GM19463 (cell line): ENCODE measurements around the gene PCDHGA8.
A peak's percentile ranks its signal among the peaks of the same experiment; 100 is the strongest.
"Not testable (repeated sequence)": the region's sequence is repeated elsewhere in the genome, so short reads cannot be mapped to it uniquely, and the experiment has no call there.

Experiments
- ATAC-seq: cut with Tn5 transposase; IDR thresholded peaks from one replicate; pipeline ENCODE4 v1.9.1; 2021; ENCODE audit warnings: mild to moderate bottlenecking, moderate library complexity; ENCODE audit not compliant: unreplicated experiment

The PCDHGA8 gene

GRCh38 chr5:141392429-141393198 lies at the start of gene PCDHGA8:
TSS of gene PCDHGA8 (plus strand) at chr5:141392633. CDS start at chr5:141392814, 181 bp downstream.
- no peak for ATAC-seq

- ATAC-seq: no peak
These were observed 49.7 kb upstream of the PCDHGA8 start for GRCh38 chr5:141342773-141343172.

DNA sequence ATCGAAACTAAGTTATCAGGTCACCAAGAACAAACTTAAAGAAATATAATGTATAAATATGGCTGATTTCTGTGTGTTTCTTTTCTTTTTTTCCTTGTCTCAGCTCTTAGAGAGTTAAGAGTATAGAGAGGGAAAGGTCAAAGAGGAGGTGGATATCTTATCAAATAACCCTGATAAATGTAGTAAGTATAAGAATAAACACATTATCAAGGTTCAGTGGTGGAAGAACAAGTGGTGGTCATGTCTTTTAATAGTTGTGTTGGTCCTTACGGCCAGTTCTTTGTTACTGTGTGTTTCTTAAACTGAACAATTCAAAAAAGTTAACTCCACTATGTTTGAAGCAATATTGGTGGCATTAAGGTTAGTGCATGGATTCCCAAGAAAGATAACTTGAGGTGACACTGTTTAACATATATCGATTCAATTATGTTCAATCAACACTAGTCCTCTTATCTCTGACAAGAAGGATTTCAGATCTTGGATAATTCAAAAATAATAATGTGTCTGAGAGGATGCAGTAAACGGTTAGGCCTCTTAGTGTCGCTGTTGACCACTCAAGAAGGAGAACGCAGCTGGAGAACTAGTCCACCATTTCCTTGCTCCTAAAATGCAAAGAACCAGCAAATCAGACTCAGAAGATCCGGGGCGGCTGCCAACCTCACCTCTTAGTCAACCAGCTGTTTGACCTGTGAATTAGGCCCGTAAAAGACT lies 49.0 kb upstream of the PCDHGA8 start, which contains the start of gene PCDHGA3:
TSS of gene PCDHGA3 (plus strand) at position 588 of the 711 bp plus-strand sequence. CDS start 205 bp downstream, outside the sequence.
- no peak for ATAC-seq

- no peak for ATAC-seq
These were observed 48.4 kb upstream of the PCDHGA8 start for GRCh38 chr5:141343953-141344463.

DNA sequence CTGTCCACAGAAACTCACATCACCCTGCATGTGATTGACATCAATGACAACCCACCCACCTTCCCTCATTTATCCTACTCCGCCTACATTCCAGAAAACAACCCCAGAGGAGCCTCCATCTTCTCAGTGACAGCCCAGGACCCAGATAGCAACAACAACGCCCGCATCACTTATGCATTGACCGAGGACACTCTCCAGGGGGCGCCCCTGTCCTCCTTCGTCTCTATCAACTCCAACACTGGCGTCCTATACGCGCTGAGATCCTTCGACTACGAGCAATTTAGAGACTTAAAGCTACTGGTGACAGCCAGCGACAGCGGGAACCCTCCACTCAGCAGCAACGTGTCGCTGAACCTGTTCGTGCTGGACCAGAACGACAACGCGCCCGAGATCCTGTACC lies 47.1 kb upstream of the PCDHGA8 start:
- no peak for ATAC-seq

DNA sequence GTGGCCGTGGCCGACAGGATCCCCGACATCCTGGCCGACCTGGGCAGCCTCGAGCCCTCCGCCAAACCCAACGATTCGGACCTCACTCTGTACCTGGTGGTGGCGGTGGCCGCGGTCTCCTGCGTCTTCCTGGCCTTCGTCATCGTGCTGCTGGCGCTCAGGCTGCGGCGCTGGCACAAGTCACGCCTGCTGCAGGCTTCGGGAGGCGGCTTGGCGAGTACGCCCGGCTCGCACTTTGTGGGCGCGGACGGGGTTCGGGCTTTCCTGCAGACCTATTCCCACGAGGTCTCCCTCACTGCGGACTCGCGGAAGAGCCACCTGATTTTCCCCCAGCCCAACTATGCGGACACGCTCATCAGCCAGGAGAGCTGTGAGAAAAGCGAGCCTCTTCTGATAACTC lies 46.4 kb upstream of the PCDHGA8 start:
- not testable (repeated sequence) for ATAC-seq

DNA sequence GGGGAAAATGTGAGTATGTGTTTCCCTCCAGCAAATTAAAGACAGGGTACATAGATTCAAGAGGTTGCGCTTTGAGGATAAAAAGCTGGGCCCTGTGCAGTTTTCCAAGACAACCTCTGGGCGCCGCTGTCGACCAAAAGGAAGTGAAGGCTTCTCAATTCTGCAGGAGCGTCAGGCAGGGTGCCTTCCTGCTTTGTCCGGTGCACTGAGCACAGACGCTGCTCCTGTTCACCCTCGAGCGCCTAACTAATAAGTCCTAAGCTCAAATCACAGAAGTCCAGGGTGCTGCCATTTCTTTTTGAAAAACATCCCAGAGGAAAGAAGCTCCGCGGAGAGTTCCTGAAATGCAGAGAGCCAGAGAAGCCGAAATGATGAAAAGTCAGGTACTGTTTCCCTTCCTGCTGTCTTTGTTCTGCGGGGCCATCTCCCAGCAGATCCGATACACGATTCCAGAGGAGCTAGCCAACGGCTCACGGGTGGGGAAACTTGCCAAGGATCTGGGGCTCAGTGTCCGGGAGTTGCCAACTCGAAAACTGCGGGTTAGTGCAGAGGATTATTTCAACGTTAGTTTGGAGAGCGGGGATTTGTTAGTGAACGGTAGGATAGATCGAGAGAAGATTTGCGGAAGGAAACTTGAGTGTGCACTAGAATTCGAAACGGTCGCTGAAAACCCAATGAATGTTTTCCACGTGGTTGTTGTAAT lies 42.4 kb upstream of the PCDHGA8 start, which contains the start of gene PCDHGB1:
TSS of gene PCDHGB1 (plus strand) at position 183 of the 703 bp plus-strand sequence. CDS start at position 345, 162 bp downstream.
- ATAC-seq: peak; percentile 94

GRCh38 chr5:141351591-141351990 lies 40.8 kb upstream of the PCDHGA8 start:
- ATAC-seq: no peak

DNA sequence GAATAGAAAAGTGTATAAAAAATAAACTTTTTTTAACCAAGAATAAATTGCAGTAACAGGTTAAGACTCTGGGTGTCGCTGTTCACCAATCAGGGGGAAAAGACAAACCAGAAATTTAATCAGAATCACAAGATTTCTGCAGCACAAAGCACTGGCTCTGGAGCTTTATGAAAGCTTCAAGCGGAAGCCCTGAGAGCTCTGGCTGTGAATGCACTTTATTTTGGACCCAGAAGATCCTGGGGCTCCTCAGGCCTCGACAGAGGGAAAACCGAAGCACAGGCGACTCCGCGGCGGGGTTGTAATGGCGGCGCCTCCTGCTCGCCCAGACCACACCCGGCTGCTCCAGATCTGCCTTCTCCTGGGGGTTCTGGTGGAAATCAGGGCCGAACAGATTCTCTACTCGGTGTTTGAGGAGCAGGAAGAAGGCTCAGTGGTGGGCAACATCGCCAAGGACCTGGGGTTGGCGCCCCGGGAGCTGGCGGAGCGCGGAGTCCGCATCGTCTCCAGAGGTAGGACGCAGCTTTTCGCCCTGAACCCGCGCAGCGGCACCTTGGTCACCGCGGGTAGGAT lies 37.4 kb upstream of the PCDHGA8 start, which contains the start of gene PCDHGA4:
TSS of gene PCDHGA4 (plus strand) at position 122 of the 570 bp plus-strand sequence. CDS start at position 209, 87 bp downstream.
- ATAC-seq: no peak

DNA sequence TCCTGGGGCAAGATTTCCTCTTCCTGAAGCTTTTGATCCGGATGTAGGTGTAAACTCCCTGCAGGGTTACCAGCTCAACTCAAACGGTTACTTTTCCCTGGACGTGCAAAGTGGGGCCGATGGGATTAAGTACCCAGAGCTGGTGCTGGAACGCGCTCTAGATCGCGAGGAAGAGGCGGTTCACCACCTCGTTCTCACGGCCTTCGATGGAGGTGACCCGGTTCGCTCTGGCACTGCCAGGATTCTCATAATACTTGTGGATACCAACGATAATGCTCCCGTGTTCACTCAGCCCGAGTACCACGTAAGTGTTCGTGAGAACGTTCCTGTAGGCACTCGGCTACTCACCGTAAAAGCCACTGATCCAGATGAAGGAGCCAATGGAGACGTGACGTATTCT lies 36.8 kb upstream of the PCDHGA8 start:
- no peak for ATAC-seq

- ATAC-seq: no peak
These were observed 36.3 kb upstream of the PCDHGA8 start for GRCh38 chr5:141356133-141356532.

GRCh38 chr5:141356950-141357349 lies 35.5 kb upstream of the PCDHGA8 start:
- no peak for ATAC-seq

DNA sequence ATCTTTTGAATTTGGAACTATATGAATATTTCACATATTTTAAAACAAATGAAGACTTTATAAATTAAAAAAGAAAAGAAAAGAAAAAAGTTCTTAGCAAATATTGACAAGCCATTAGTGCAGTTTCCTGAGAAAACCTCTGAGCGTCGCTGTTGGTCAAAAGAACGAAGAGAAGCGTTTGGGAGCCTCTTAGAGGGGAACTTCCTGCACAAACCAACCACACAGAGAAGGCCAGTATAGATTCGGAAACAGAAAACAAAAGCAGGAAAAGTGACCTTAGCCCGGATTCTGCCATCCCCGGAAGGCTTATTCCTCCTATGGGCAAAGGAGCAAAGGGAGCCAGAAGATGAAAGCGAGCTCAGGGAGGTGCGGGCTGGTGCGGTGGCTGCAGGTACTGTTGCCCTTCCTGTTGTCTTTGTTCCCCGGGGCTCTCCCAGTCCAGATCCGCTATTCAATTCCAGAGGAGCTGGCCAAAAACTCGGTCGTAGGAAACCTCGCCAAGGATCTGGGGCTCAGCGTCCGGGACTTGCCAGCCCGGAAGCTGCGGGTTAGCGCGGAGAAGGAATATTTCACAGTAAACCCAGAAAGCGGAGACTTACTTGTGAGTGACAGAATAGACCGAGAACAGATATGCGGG lies 32.5 kb upstream of the PCDHGA8 start, which contains the start of gene PCDHGB2:
TSS of gene PCDHGB2 (plus strand) at position 205 of the 637 bp plus-strand sequence. CDS start at position 347, 142 bp downstream.
- no peak for ATAC-seq

DNA sequence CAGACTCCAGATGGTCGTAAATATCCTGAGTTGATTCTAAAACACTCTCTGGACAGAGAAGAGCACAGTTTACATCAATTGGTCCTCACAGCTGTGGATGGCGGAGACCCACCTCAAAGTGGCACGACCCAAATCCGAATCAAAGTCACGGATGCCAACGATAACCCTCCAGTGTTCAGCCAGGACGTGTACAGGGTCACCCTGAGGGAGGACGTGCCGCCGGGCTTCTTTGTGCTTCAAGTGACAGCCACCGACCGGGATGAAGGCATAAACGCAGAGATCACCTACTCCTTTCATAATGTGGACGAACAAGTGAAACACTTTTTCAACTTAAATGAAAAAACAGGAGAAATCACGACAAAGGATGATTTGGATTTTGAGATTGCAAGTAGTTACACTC lies 31.7 kb upstream of the PCDHGA8 start:
- ATAC-seq: no peak

- no peak for ATAC-seq
These were observed 29.7 kb upstream of the PCDHGA8 start for GRCh38 chr5:141362719-141363118.

DNA sequence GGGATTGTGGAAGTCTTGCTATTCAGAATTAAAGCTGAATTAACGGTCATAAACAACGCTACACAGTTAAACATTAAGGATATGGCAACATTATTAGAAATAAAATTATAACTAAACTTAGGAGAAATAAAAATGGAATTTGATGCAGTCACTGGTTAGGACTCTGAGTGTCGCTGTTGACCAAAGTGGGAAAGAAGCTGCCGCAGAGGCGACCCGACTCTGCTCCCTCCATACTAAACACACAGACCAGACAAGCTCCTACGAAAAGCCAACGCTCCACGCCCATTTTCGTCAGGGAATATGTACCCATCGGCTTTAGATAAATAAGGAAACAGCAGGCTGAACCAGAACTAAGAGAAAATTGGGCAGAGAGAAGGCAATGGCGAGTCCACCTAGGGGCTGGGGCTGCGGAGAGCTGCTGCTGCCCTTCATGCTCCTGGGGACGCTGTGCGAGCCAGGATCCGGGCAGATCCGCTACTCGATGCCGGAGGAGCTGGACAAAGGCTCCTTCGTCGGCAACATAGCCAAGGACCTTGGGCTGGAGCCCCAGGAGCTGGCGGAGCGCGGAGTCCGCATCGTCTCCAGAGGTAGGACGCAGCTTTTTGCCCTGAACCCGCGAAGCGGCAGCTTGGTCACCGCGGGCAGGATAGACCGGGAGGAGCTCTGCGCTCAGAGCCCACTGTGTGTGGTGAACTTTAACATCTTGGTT lies 28.3 kb upstream of the PCDHGA8 start, which contains the start of gene PCDHGA5:
TSS of gene PCDHGA5 (plus strand) at position 211 of the 709 bp plus-strand sequence. CDS start at position 380, 169 bp downstream.
- no peak for ATAC-seq

DNA sequence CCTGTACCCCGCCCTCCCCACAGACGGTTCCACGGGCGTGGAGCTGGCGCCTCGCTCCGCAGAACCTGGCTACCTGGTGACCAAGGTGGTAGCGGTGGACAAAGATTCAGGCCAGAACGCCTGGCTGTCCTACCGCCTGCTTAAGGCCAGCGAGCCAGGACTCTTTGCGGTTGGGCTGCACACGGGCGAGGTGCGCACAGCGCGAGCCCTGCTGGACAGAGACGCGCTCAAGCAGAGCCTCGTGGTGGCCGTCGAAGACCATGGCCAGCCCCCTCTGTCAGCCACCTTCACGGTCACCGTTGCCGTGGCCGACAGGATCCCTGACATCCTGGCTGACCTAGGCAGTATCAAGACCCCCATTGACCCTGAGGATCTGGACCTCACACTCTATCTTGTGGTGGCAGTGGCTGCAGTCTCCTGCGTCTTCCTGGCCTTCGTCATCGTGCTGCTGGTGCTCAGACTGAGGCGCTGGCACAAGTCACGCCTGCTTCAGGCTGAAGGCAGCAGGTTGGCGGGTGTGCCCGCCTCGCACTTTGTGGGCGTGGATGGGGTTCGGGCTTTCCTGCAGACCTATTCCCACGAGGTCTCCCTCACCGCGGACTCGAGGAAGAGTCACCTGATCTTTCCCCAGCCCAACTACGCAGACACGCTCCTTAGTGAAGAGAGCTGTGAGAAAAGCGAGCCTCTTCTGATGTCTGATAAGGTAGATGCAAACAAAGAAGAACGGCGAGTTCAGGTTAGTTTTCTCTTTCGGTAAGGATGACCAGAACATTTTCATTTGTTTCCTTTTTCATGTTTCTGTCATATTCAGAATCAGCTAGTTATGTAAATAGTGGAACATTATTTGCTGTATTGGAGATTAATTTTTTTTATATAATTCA lies 26.2 kb upstream of the PCDHGA8 start:
- no peak for ATAC-seq
